ENCODE measurements around the gene RBM33.
"Not testable (repeated sequence)": the region's sequence is repeated elsewhere in the genome, so short reads cannot be mapped to it uniquely, and the experiment has no call there.

The RBM33 gene

GRCh38 chr7:155612658-155613057 is 31.8 kb upstream of the RBM33 start:
- no peak overlapping the region for H3K4me3 ChIP-seq (ENCODE audit: low read depth, low read length)
- no peak for DNase-seq (ENCODE audit: low read depth)
- TF ChIP-seq CTCF (IDR thresholded peaks at IDR 0.05; ENCODE audit: low read depth, low read length, missing control alignments), result no peak
- in situ Hi-C loops (cut with HindIII; ENCODE audit: low sequenced_read_pairs), result no loop called here

- H3K4me3 ChIP-seq (ENCODE audit: low read depth, low read length); DNase-seq (ENCODE audit: low read depth); in situ Hi-C loops (cut with HindIII; ENCODE audit: low sequenced_read_pairs): not testable (repeated sequence)
These were observed 29.4 kb upstream of the RBM33 start for GRCh38 chr7:155615085-155615484.

GRCh38 chr7:155618708-155619633 is 25.5 kb upstream of the RBM33 start:
- DNase-seq (ENCODE audit: low read depth), result no peak
- TF ChIP-seq CTCF (IDR thresholded peaks at IDR 0.05; ENCODE audit: low read depth, low read length, missing control alignments), result no peak
- in situ Hi-C loops (cut with HindIII; ENCODE audit: low sequenced_read_pairs), result no loop called here

GRCh38 chr7:155619634-155620271 is 24.7 kb upstream of the RBM33 start:
- in situ Hi-C loops (cut with HindIII; ENCODE audit: low sequenced_read_pairs), result no loop called here

More at GRCh38 chr7:155618708-155619633, 25.5 kb upstream of the RBM33 start:
- no peak overlapping the region for H3K4me3 ChIP-seq (ENCODE audit: low read depth, low read length)

GRCh38 chr7:155620497-155620896 is 24.0 kb upstream of the RBM33 start:
- no peak for TF ChIP-seq CTCF (IDR thresholded peaks at IDR 0.05; ENCODE audit: low read depth, low read length, missing control alignments)
- no peak for DNase-seq (ENCODE audit: low read depth)
- in situ Hi-C loops (cut with HindIII; ENCODE audit: low sequenced_read_pairs), result no loop called here
- no peak overlapping the region for H3K4me3 ChIP-seq (ENCODE audit: low read depth, low read length)

More at GRCh38 chr7:155619634-155620271, 24.7 kb upstream of the RBM33 start:
- no peak for DNase-seq (ENCODE audit: low read depth)
- no peak overlapping the region for H3K4me3 ChIP-seq (ENCODE audit: low read depth, low read length)
- TF ChIP-seq CTCF (IDR thresholded peaks at IDR 0.05; ENCODE audit: low read depth, low read length, missing control alignments), result no peak

GRCh38 chr7:155621418-155621980 is 23.0 kb upstream of the RBM33 start:
- no peak overlapping the region for H3K4me3 ChIP-seq (ENCODE audit: low read depth, low read length)
- no peak for DNase-seq (ENCODE audit: low read depth)
- in situ Hi-C loops (cut with HindIII; ENCODE audit: low sequenced_read_pairs), result no loop called here
- TF ChIP-seq CTCF (IDR thresholded peaks at IDR 0.05; ENCODE audit: low read depth, low read length, missing control alignments), result no peak
